Panc1 (cell line): ENCODE results near the gene TEX54. TPM values are rescaled to one million over a fixed set of nuclear protein-coding genes. Genes with fewer than 3 reads are reported as not detected.

Source experiments
- ATAC-seq: fragments of 200-7000 bp; cut with Tn5 transposase; 2 replicates; pipeline ENCODE4 v1.9.1; 2020; ENCODE audit warnings: mild to moderate bottlenecking, moderate library complexity
- BruUV-seq: library from RNA; stranded (reverse); fragments of 400-500 nt; replicated peaks from 2 replicates; lab custom pipeline; 2021; lab: Mats Ljungman, UMichigan
- CTCF ChIA-PET: fragments of 300-600 bp; sonication (Branson Sonifier 250); formaldehyde crosslinking; loops from one replicate; lab custom pipeline; 2022; ENCODE audit warnings: antibody characterized with exemption; lab: Charles Lee
- POLR2A ChIA-PET: fragments of 300-600 bp; sonication (Branson Sonifier 250); formaldehyde crosslinking; loops from one replicate; lab custom pipeline; 2022; ENCODE audit warnings: antibody characterized with exemption; lab: Charles Lee
- DNase-seq: peaks from one replicate; pipeline ENCODE4 v3.0.0-alpha.2; 2010; ENCODE audit warnings: low read depth, low spot score
- H3K27ac ChIP-seq: 2 replicates; pipeline ENCODE4 v1.5.1; 2011; ENCODE audit warnings: mild to moderate bottlenecking, low read length, inconsistent platforms
- H3K27me3 ChIP-seq: fragments of 200-500 bp; sonication (Bioruptor generic); 2 replicates; pipeline ENCODE4 v1.6.0; 2014; ENCODE audit warnings: low read length, inconsistent platforms; ENCODE audit not compliant: control insufficient read depth, insufficient read depth
- H3K36me3 ChIP-seq: fragments of 200-500 bp; sonication (Bioruptor generic); 2 replicates; pipeline ENCODE4 v1.5.1; 2014; ENCODE audit warnings: inconsistent platforms, mild to moderate bottlenecking, low read length, moderate library complexity; ENCODE audit not compliant: control insufficient read depth, insufficient read depth
- H3K4me1 ChIP-seq: 2 replicates; pipeline ENCODE4 v1.5.1; 2011; ENCODE audit warnings: inconsistent platforms, mild to moderate bottlenecking, low read length, moderate library complexity; ENCODE audit not compliant: control insufficient read depth, insufficient read depth
- H3K4me3 ChIP-seq, 2 experiments: 2 replicates each; pipeline ENCODE4 v1.5.1; 2011 to 2012; ENCODE audit warnings: low read depth in 2 of 2, low read length in 2 of 2, mild to moderate bottlenecking in 2 of 2, inconsistent platforms in 1 of 2, moderate library complexity in 1 of 2
- H3K9me3 ChIP-seq: fragments of 200-500 bp; sonication (Bioruptor generic); 2 replicates; pipeline ENCODE4 v1.5.1; 2014; ENCODE audit warnings: low read depth, mild to moderate bottlenecking, inconsistent platforms, low read length, moderate library complexity; ENCODE audit not compliant: control insufficient read depth, insufficient read depth
- POLR2AphosphoS5 ChIP-seq: IDR thresholded peaks from 2 replicates; pipeline ENCODE4 v1.6.1; 2012; ENCODE audit warnings: mild to moderate bottlenecking, low read depth, low read length, moderate library complexity
- SIN3A ChIP-seq: IDR thresholded peaks from 2 replicates; pipeline ENCODE4 v1.6.1; 2012; ENCODE audit warnings: low read depth, mild to moderate bottlenecking, low read length, moderate library complexity, borderline replicate concordance; ENCODE audit not compliant: insufficient read depth
- TCF7L2 ChIP-seq: IDR thresholded peaks from 2 replicates; pipeline ENCODE4 v1.6.1; 2011; ENCODE audit warnings: mild to moderate bottlenecking, low read depth, low read length, inconsistent platforms
- in situ Hi-C: cut with HindIII; loops from 2 replicates; pipeline ENCODE4 v1.10.0; 2016; ENCODE audit warnings: low sequenced_read_pairs, low pct_unique_long_range_greater_than_20kb
- intact Hi-C: fragments of 100-400 bp; cut with micrococcal nuclease; formaldehyde crosslinking; loops from one replicate; pipeline ENCODE4 v1.10.0; 2022; ENCODE audit not compliant: unreplicated experiment
- total RNA-seq: library from RNA; stranded (reverse); gene quantifications from one replicate; pipeline ENCODE4 v1.2.1, GENCODE V29; 2021; ENCODE audit not compliant: unreplicated experiment
- TF ChIP-seq, protein P1 (sequence below): fragments of 450-650 bp; IDR thresholded peaks from 2 replicates; pipeline ENCODE4 v1.5.1; 2017; ENCODE audit warnings: mild to moderate bottlenecking
- TF ChIP-seq, protein P2 (sequence below), 2 experiments: IDR thresholded peaks; 2 replicates each; pipeline ENCODE4 v1.6.1; 2011 to 2012; ENCODE audit warnings: low read depth in 2 of 2, control low read depth in 1 of 2, low read length in 1 of 2, mild to moderate bottlenecking in 1 of 2, moderate library complexity in 1 of 2; ENCODE audit not compliant: insufficient read depth in 1 of 2

TEX54 gene
- total RNA-seq, 1 experiment from 2014 or later, result not detected

DNA sequence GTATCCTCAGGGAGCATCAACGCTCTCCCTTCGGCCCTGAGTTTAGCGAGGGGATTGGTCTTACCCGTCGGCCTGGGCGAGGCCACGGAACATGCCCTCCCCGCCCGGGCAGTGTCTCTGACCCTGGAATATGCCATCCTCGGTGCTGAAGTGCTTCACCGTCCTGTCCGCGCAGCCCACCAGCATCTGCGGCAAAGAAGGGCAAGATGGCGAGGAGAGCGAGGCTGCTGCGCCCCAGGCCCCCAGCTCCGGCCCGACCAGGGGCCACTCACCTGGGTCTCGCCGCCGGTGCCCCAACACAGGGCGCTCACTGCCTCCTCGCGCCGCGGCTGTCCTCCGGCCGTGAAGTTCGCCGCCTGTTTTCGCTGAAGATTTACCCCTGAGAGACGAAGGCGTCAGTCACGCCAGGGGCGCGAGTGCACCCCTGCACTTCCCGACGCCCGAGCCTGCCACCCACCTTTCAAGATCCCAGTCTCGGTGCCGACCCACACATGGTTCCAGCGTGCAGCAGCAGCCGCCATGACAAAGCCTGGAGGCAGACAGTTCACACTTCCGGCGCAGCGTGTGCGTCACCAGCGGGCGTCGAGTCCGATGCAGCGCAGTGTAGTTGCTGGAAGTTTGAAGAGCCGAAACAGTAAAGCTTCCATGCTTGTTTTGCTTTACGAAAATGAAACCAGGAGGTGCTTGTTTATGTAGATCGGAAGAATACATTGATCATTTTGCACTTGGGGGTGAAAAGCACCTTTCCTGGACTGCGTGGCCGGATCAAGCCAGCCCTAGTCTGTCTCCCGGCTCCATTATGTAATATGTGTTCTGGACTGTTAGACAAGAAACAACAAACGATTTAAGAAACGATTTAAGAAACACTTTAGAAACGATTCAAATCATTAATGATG lies 6.7 kb upstream of the TEX54 start, which contains the start of gene WDR74:
Gene WDR74, minus strand, starts transcription at position 541 of the 896 bp plus-strand sequence. Its CDS starts 20 bp downstream, at position 521.
- ChIA-PET POLR2A (interaction anchor here (0.5 to 2.3 kb wide), 6 partner anchors 7 to 89 kb away, joined by 3 to 19 read pairs (median 7); partner anchors contain the start of genes STX5 and TEX54), CTCF (no interaction called here)
- peak; percentile 65 for ATAC-seq
- TF ChIP-seq TCF7L2 (peak; percentile 70; the same call in 1 of the 2 replicates), POLR2AphosphoS5 (peak; percentile 94), SIN3A (peak; percentile 84; the same call in 1 of the 2 replicates)
- TF ChIP-seq, protein P1, sequence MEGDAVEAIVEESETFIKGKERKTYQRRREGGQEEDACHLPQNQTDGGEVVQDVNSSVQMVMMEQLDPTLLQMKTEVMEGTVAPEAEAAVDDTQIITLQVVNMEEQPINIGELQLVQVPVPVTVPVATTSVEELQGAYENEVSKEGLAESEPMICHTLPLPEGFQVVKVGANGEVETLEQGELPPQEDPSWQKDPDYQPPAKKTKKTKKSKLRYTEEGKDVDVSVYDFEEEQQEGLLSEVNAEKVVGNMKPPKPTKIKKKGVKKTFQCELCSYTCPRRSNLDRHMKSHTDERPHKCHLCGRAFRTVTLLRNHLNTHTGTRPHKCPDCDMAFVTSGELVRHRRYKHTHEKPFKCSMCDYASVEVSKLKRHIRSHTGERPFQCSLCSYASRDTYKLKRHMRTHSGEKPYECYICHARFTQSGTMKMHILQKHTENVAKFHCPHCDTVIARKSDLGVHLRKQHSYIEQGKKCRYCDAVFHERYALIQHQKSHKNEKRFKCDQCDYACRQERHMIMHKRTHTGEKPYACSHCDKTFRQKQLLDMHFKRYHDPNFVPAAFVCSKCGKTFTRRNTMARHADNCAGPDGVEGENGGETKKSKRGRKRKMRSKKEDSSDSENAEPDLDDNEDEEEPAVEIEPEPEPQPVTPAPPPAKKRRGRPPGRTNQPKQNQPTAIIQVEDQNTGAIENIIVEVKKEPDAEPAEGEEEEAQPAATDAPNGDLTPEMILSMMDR, result no peak
- TF ChIP-seq, protein P2, sequence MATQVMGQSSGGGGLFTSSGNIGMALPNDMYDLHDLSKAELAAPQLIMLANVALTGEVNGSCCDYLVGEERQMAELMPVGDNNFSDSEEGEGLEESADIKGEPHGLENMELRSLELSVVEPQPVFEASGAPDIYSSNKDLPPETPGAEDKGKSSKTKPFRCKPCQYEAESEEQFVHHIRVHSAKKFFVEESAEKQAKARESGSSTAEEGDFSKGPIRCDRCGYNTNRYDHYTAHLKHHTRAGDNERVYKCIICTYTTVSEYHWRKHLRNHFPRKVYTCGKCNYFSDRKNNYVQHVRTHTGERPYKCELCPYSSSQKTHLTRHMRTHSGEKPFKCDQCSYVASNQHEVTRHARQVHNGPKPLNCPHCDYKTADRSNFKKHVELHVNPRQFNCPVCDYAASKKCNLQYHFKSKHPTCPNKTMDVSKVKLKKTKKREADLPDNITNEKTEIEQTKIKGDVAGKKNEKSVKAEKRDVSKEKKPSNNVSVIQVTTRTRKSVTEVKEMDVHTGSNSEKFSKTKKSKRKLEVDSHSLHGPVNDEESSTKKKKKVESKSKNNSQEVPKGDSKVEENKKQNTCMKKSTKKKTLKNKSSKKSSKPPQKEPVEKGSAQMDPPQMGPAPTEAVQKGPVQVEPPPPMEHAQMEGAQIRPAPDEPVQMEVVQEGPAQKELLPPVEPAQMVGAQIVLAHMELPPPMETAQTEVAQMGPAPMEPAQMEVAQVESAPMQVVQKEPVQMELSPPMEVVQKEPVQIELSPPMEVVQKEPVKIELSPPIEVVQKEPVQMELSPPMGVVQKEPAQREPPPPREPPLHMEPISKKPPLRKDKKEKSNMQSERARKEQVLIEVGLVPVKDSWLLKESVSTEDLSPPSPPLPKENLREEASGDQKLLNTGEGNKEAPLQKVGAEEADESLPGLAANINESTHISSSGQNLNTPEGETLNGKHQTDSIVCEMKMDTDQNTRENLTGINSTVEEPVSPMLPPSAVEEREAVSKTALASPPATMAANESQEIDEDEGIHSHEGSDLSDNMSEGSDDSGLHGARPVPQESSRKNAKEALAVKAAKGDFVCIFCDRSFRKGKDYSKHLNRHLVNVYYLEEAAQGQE (IDR thresholded peaks at IDR 0.05; ENCODE audit: insufficient read depth in 1 of 2, low read depth in 2 of 2, low read length in 1 of 2), result peak in 1 of 2 experiments; percentile 56; a peak in 1 of 4 replicates
- H3K9me3 ChIP-seq, result no peaks in the 10 kb centered on the region
- no peaks in the 10 kb centered on the region for H3K27me3 ChIP-seq
- in situ Hi-C loops, result no loop called here
- peak within 1 kb of the TSS; percentile 94 for H3K27ac ChIP-seq
- peaks cover 5% of the 10 kb centered on the region; the same call in 1 of the 2 replicates for H3K36me3 ChIP-seq
- DNase-seq, result peak; percentile 72
- peaks cover 12% of the 10 kb centered on the region for H3K4me1 ChIP-seq
- peak within 1 kb of the TSS; percentile 83 to 98 for H3K4me3 ChIP-seq
- no TSS peak for BruUV-seq
- intact Hi-C loops, result no loop called here

DNA sequence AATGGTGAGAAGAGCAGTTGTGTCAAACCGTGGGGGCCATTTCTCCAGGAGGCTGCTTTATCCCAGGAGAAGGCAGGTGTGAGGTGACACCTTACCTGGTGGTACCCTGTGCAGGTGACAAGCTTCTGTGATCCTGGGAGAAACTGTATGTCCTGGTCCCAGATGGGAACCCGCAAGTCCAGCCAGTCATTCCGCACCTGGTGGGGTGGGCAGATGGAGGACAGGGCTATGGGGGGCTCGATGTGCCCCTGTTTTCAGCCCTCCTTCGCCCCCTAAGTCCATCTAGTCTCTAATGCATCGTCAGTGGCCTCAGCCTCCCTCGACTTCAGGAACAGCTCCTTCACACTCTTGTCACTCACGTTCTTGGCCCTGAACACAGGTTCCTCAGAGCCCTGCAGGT lies 2.7 kb upstream of the TEX54 start:
- Histone ChIP-seq H3K36me3 (peaks cover 9% of the 10 kb centered on the region; the same call in 1 of the 2 replicates), H3K27me3 (no peaks in the 10 kb centered on the region), H3K27ac (no peak overlapping the region), H3K4me3 (no peak overlapping the region), H3K9me3 (no peaks in the 10 kb centered on the region), H3K4me1 (peaks cover 19% of the 10 kb centered on the region)
- no TSS peak for BruUV-seq
- CTCF ChIA-PET, result no interaction called here
- in situ Hi-C loops, result no loop called here
- ATAC-seq (no peak), DNase-seq (no peak)
- intact Hi-C loops, result no loop called here
- no peak for TF ChIP-seq SIN3A
- TF ChIP-seq TCF7L2, result no peak
- TF ChIP-seq POLR2AphosphoS5, result no peak
- TF ChIP-seq, protein P1, result no peak
- TF ChIP-seq, protein P2 (IDR thresholded peaks at IDR 0.05; ENCODE audit: insufficient read depth in 1 of 2, low read depth in 2 of 2, low read length in 1 of 2), result no peak
- POLR2A ChIA-PET, result no interaction called here
